ENCODE measurements around the gene COPS6.

DNA sequence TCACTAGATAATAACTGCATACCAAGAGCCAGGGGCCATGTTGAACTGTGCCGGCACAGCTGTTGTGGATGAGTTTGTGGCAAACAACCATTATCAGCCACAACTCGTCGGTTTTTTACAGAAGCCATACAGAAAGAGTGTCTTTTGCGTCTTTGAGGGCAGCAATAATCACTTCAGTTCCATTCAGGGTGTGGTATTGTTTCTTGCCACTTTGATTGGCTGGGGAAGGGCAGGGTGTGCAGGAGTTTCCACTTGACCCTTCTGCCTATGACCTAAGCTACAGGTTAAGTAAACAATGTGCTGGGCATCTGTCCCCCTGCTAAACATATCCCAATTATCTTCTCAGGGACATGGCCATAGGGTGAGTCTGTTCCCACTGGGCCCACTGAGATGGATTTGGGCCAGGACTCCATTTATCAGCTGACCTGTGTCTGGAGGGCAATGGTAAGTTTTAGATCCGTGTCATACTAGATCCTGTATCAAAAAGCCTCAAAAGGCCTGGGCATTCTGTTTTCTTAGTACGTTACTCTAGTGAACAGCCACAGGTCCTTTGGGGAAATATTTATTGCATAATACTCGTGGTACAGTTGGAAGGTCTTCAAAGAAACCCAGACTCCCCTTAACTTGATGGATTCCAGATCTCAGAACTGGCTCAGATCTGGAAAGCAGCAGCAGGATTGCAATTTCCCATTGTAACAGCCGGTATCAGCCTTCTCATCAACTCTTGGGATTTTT, 23.1 kb upstream of the COPS6 start:
- TF ChIP-seq POLR2A (IDR thresholded peaks at IDR 0.05), result no peak
- TF ChIP-seq, protein P1, sequence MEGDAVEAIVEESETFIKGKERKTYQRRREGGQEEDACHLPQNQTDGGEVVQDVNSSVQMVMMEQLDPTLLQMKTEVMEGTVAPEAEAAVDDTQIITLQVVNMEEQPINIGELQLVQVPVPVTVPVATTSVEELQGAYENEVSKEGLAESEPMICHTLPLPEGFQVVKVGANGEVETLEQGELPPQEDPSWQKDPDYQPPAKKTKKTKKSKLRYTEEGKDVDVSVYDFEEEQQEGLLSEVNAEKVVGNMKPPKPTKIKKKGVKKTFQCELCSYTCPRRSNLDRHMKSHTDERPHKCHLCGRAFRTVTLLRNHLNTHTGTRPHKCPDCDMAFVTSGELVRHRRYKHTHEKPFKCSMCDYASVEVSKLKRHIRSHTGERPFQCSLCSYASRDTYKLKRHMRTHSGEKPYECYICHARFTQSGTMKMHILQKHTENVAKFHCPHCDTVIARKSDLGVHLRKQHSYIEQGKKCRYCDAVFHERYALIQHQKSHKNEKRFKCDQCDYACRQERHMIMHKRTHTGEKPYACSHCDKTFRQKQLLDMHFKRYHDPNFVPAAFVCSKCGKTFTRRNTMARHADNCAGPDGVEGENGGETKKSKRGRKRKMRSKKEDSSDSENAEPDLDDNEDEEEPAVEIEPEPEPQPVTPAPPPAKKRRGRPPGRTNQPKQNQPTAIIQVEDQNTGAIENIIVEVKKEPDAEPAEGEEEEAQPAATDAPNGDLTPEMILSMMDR (IDR thresholded peaks at IDR 0.05), result no peak
